Skin of body (tissue), 2 donors: ENCODE measurements around the gene RNF17. TPM values are rescaled to one million over a fixed set of nuclear protein-coding genes. Genes with fewer than 3 reads are reported as not detected.

Experiments
- DNase-seq: peaks from one replicate; lab custom pipeline; 2025; lab: John Stamatoyannopoulos, UW
- total RNA-seq: library from RNA; depleted of rRNA; stranded (reverse); fragments of >200 nt; gene quantifications from one replicate; pipeline ENCODE4 v1.2.3, GENCODE V29; 2014

Gene RNF17
- total RNA-seq, 1 donor from 2014 or later = not detected

DNA sequence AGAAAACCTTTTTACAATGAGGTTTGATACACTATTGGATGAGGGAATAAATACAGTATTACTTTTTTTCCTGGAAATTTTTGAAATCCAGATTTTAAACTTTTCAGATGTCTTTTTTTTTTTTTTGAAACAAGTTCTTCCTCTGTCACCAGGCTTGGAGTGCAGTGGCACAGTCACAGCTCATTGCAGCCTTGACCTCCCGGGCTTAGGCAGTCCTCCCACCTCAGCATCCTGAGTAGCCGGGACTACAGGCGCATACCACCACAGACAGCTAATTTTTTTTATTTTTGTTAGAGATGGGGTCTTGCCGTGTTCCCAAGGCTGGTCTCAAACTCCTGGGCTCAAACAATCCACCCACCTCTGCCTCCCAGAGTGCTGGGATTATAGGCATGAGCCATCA is 96.8 kb downstream of the RNF17 start:
- no peak for DNase-seq

DNA sequence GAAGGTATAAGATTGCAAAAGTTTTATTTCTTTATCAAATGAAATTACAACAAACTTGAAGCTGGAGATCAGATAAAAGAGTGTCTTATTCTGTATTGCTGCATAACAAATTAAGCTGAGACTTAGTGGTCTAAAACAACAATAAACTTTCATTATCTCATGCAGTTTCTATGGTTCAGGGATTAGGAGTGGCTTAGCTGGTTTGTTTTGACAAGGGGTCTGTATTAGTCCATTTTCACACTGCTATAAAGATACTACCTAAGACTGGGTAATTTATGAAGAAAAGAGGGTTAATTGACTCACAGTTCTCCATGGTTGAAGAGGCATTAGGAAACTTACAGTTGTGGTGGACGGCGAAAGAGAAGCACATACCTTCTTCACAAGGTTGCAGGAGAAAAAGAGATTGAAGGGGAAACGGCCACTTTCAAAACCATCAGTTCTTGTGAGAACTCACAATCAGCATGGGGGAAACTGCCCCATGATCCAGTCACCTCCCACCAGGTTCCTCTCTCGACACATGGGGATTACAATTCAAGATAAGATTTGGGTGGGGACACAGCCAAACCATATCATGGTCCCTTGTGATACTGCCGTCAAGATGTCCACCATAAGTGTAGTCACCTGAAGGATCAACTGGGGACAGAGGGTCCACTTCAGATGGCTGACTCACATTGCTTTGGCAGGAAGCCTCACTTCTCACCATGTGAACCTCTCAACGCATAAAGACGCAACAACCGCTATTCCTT is 97.8 kb downstream of the RNF17 start:
- DNase-seq = no peak

DNA sequence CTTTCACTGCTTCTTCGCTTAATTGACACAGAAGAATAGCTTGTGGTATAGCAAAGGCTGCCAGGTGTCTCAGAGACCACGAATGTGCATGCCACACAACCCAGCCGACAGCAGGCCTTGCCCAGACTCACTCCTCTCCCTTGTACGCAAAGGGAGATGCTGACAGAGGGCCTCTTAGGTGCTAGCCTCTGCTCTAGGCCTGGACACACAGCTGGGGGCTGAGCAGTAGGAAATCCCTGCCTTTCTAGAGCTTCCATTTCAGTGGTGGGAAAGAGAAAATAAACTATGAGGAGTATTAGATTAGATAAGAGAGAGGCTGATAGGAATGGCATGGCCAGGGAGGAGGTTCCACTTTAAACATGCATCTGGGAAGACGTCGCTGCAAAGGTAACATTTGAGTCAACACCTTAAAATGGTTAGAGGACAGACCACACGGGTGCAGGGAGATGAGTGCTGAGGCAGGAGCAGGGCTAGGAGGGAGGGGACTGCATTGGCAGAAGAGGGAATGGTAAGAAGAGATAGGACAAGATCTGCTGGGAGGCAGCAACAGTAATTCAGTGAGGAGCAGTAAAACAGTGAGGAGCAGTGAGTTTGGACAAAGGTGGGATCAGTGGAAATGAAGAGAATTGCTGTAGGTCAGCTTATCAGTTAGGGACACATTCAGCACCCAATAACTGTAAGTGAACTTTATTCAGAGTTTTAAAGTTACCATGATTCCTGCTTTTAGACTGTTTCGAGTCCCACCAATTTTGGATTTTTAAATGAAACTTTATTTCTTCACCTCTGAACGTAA is 100.0 kb downstream of the RNF17 start:
- DNase-seq = no peak

DNA sequence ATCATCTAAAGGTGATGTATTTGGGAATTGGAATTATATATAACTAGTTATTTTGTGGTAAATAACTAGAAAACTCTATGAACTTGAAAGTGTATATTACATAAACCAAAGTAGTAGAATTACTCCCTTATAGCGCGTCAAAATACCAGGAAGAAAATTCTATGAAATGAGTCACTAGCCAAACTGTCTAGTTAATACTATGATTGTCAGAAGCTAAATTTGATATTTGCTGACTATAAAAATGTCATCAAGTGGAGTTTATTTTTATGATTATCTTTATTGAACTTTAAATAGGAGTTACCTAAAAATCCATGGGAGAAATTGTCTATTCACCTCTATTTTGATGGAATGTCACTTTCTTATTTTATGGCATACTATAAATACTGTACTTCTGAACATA is 100.6 kb downstream of the RNF17 start:
- DNase-seq = no peak

DNA sequence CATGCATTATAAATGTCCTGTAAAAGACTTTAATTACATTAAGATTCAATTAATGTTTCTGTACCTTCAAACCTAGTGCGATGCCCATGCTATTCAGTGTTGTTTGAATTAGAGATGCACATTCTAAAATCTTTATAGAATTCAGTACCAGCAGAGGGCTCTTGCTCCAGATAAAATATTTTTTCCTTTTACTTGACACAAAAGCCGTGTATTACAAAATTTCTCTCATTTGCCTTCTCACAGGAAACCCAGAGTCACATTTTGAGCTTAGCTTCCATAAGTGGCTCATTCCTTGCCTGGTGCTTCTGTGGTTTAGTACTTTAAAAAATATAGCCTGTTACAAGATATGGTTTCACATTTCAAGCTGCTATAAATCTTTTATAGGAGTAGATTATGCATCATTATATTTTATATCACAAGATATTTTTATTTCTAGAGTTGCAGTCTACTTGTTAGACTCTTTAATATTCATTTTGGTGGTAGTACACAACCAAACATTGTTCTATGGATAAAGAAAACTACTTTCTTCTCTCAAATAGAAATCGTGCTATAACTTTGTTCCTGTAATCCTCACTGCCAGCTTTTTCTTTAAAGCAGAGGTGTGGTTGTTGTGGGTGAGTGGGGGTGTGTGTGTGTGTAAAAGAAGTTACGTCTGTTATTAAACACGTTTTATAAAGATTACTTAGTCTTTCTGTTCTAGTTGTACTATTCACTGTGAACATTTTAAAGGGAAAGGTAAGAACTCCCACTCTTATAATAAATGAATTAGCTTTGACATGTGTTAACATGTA is 101.4 kb downstream of the RNF17 start:
- DNase-seq = no peak

DNA sequence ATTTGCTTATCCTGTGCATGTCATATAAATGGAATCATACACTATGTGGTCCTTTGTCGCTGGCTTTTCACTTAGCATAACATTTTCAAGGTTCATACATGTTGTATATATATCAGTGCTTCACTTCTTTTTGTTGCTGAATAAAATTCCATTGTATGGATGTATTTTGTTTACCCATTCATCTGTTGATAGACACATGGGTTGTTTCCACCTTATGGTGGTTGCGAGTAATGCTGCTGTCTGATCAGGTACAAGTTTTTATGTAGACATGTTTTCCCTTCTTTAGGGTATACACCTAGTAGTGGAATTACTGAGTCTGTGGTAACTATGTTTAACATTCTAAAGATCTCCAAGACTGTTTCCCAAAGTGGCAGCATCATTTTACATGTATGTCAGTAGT is 102.5 kb downstream of the RNF17 start:
- no peak for DNase-seq

DNA sequence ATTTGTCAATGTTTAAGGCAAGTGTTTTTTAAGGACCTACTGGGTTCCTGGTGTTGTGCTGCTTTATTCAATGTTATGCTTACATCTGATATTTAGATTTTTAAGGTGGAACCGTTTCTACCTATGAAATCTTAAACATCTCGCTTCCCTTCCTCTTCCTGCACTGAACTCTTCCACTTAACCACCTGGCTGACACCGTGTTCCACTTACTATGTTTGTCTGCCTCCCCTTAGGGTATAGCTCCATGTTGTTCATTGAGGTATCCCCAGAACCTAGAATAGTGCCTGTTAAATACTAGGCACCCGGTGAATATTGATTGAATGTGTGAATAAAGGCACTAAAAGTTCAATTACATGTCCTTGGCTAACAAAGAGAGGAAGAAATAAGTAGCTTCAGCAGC is 104.9 kb downstream of the RNF17 start:
- DNase-seq = no peak

DNA sequence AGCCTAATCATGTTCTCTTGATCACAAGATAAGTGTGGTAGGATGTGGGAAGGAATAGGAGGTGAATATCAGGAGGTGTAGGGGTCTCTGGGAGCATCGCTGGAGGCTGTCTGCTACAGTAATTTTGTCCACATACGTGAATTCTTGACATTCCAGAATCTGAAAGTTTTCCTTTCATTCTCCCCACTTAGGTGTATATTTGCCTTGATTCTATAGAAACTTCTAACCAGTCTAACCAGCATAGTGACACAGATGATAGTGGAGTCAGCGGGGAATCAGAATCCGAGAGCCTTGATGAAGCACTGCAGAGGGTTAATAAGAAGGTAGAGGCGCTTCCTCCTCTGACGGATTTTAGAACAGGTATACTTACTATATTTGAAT is 106.4 kb downstream of the RNF17 start:
- no peak for DNase-seq

DNA sequence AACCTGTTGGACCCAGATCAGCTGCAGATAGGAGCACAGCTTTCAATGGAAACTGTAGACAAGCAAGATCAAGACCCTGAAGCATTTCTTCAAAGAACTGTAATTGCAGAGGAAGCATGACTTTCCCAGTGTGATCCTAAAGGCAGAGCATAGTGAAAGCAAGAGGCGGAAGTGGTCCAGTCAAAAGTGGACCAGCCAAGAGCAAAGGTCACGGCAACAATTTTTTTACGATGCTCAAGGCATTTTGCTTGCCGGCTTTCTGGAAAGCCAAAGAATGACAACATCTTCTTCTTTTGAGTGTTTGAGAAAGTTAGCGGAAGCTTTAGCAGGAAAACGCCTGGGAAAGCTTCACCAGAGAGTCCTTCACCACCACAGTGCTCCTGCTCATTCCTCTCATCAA is 111.6 kb downstream of the RNF17 start:
- no peak for DNase-seq

DNA sequence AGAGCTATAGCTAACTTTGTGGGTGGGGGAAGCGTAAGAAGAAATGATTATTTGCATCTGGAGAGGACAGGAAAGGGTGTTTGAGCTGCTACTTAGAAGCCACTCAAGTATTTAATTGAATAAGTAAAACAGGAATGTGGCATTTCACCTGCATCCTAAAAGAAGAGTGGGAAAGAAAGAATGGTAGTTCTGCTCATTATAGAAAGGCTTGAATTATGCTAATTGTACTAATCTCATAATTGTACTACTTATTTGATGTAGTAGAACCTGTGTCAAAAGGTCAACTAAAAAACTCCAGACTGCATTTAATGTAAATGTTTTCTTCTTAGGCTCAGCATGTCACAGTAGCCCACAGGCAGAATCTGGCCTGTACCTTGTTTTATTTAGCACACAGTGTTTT is 113.6 kb downstream of the RNF17 start:
- DNase-seq = no peak

DNA sequence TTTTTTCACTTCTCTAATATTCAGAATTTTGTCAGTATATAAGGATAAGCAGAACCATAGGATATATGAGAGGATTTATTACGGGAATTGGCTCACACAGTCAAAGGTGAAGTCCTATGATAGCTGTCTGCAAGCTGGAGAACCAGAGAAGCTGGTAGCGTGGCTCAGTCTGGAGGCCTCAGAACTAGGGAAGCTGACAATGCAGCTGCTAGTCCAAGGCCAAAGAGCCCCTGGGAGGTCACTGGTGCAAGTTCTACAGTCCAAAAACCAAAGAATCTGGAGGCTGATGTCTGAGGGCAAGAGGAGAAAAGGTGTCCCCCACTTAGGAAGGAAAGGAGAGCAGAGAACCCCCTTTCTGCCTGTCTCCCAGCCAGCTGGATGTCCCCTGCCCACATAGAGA is 114.4 kb downstream of the RNF17 start:
- no peak for DNase-seq

DNA sequence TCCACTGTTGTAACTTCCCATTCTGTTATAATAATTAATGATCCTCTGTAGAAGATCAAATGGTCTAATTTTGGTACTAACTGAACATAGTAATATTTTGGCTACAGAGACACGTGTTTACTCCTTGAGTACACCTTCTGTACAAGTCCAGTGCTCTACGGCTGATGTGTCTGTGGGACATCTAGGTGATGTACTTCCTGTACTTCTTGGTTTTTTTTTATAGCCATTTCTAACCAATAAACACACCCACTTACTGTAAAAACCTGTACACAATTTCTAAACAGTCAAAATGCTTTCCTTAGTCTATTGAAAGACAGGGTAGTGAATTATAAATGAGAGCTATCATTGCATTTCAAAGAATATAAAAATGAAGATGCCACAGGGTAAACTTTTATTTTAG is 118.7 kb downstream of the RNF17 start:
- no peak for DNase-seq

DNA sequence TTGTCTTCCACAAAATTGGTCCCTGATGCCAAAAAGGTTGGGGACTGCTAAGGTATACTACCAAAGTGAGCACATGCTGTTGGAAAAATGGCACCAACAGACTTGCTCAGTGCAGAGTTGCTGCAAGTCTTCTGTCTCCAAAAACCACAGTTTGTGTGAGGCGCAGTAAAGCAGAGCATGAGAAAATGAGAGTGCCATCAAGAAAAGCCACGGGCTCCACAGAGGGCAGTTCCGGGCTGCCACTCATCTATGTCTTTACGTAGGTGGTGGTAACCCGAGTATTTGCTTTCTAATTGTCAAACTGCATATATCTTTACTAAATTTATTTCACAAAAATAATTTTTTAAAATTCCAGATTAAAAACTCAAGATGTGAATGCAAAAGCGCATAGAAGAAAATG is 123.8 kb downstream of the RNF17 start:
- no peak for DNase-seq

DNA sequence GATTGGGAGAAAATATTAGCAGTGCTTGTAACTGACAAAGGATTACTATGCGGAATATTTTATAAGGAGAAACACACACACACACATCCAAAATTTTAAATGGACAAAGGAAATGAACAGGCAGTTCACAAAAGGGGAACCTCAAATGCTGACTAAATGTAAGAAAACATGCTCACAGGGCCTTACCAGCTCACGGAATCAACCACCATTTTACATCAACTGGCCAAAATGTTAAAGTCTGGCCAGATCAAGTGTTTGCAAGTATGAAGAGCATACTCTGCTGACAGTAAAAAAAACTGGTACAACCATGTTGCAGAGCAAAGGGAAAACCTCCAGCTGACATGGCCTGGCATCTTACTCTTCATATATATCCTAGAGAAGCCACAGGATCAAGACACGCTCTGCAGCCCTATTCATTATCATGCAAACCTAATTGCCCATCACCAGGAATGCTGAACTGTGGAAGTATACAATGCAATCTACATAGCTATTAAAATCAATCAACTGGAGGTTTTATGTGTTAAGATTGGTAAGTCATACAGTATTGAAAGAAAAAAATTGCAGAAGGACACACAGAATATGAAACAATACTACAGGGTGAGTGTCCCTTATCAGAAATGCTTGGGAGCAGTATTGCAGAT is 124.4 kb downstream of the RNF17 start:
- DNase-seq = no peak

DNA sequence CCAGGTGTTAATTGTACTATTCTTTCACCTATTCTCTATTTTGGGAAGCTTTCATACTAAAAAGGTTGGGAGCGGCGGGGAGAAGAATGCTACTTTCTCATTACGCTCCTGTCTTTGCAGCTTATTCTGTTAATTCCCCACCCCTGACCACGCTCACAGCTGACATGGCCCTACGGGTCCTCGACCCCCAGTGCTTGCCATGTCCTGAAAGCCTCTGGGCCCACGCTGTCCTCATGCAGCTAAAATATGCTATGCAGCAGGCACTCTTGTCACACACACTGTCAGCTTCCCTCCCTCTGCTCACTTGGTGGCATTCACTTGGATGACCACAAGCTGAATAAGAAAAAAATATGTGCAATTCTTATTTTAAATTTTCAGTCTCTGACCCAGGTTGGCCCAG is 126.3 kb downstream of the RNF17 start:
- no peak for DNase-seq

DNA sequence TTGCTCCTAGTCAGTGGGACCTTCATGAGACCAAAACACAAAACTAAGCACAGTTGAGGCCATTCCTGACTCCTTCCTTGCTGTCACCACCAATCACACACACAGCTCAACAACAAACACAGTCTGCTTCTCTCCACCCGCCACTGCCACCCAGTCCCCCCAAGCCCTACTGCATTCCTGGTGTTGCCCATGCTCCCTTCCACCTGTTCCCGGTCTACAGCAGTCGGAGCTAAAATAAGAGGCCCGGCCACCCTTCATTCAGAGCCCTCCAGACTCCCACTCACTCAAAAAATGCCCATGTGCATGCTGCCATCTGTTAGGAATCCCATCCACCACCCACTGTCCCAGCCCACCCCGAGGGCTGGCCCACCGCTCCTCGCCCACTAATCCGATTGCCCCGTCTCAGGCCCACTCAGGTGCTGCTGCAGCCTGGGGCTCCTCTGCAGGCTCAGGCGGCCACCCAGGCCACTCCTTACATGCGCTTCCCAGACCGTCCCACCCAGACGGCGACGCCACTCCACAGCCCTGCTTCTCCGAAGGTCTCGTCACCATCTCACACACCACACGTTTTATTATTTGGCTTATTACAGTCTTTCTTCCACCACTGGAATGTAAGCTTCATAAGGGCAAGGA is 127.6 kb downstream of the RNF17 start:
- DNase-seq = no peak

DNA sequence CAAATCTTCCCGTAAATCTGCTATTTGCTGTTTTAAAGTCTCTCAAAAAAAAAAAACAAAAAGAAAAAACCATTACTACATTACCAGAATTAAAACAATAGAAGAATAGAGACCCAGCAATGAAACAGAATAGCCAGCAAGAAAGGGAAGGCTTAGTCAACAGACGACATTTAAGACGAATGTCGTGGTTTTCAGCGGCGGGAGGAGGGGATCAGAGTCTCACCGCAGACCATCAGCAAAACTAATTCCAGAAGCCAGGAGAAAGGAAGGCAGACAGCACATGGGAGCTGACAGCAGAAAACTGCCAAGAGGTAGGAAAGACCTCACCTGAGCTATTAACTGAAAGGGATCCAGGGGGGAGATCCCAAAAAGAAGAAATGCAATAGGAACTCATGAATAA is 128.9 kb downstream of the RNF17 start:
- no peak for DNase-seq

DNA sequence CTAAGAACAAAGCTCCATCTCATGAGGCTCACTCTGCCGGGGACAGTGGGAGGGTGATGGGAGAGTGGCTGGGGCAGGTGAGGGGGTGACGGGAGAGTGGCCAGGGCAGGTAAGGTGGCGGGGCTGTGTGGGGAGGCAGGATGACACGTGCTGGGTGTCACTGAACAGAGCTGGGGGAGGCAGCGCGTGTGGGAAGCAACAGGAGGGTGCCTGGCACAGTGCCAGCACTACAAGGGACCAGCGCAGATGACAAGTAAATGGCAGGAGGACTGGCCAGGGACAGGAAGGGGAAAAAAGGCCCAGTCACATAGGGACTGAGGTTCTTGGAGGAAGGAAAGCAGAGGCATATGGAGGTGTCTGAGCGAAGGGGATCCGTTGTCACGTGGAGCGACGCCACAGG is 129.9 kb downstream of the RNF17 start:
- no peak for DNase-seq

DNA sequence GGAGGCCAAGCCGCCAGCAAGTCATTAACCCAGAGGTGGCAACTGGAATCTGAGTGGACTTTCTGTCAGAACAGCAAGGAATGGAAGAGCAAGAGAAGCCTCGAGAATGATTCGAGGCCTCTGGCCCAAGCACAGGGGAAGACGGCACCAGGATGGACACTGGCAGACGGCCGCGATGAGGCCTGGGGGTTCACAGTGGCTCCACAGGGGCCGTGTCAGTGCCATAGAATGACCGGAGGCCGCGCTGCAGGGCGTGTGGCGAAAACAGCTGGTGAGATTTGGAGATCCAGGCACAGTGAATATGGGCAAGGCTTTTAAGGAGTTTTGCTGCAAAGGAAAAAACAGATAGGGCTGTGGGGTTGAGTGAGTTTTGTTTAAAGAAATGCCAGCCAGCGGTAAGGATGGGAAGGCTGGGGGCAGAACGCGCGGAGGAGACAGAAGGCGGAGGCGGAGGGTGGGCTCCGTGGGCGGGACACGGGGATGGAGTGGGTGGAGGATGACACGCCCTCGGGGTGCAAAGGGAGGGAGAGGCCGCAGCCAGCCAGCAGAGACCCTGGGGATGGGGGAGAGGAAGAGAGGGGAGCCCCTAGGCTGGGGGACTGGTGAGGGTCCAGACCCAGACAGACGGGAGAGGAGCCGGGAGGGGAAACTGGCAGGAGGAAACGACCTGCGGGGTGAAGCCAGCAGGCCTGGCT is 130.5 kb downstream of the RNF17 start:
- DNase-seq = no peak

DNA sequence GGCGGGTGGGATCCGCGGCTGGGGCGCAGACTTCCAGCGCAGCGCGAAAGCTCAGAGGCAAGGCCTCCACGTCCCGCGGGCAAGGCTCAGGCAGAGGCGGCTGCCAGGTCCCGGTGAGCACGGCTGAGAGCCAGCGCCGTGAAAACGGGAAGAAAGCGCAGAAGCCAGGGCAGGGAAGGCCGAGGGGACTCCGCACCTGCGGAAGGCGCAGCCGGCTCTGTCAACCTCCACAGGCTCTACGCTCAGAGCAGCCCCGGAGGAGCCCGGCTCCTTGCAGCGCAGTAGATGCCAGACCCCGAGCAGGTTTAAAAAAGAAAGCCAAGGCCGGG is 131.0 kb downstream of the RNF17 start:
- no peak for DNase-seq

DNA sequence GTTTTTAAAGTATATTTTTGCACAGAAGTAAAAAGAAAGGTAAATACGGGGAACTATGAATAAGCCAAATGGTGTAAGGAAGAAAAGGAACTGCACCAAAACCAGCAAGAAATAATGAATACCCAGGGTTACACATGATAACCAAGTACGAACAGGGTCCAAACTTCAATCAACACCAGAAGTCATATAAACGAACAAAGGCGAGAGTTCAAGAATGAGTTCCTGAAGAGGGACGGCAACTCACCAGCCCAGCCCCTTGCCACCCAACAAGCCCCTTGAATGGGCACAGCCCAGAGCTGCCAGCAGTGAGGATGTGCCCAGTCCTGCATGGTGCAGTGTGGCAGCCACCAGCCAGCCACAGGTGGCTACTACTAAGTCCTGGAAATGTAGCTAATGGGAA is 132.1 kb downstream of the RNF17 start:
- DNase-seq = no peak
